D721Med (cell line): ENCODE results near the gene ZBTB33.

ENCODE experiments used
- DNase-seq: peaks from one replicate; pipeline ENCODE4 v3.0.0; 2011; ENCODE audit warnings: low spot score; ENCODE audit not compliant: insufficient read length
- FAIRE-seq: peaks from 2 replicates; lab custom pipeline; 2011; peaks lifted over from hg19 to GRCh38; lab: Jason Lieb, UNC
- TF ChIP-seq, protein P1 (sequence below): IDR thresholded peaks from 2 replicates; pipeline ENCODE4 v1.5.1; 2012; ENCODE audit warnings: mild to moderate bottlenecking, control low read depth; ENCODE audit not compliant: insufficient read depth; ENCODE audit errors: missing control alignments

The ZBTB33 gene

DNA sequence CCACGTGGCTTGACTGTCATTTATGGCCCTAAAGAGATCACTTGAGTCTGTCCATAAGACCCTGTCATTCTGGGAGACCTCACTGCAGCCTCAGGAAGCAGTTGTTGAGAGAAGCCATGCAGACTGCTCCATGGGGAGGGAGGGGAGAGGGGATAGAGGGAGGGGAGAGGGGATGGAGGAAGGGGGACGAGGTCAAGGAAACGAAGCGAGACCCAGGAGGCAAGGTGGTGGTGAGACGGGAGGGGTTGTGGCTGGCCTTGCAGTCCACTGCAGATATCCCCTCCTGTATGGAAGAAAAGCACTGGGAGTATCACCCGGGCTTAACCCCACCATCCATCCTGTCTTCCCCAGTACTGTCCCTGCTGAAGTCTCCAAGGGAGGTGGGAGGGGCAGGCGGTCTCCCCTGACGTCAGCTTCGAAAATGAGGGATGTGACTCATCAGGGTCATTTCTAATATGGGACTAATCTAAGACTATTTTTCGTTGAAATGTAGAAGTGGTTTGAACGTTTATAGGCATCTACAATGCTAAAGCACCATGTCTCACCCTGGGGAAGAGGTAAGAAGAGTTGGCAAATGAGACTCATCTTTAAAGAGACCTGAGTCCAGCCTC is 55.0 kb downstream of the ZBTB33 start:
- DNase-seq: no peak
- FAIRE-seq: no peak
- TF ChIP-seq, protein P1, sequence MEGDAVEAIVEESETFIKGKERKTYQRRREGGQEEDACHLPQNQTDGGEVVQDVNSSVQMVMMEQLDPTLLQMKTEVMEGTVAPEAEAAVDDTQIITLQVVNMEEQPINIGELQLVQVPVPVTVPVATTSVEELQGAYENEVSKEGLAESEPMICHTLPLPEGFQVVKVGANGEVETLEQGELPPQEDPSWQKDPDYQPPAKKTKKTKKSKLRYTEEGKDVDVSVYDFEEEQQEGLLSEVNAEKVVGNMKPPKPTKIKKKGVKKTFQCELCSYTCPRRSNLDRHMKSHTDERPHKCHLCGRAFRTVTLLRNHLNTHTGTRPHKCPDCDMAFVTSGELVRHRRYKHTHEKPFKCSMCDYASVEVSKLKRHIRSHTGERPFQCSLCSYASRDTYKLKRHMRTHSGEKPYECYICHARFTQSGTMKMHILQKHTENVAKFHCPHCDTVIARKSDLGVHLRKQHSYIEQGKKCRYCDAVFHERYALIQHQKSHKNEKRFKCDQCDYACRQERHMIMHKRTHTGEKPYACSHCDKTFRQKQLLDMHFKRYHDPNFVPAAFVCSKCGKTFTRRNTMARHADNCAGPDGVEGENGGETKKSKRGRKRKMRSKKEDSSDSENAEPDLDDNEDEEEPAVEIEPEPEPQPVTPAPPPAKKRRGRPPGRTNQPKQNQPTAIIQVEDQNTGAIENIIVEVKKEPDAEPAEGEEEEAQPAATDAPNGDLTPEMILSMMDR: no peak

GRCh38 chrX:120306630-120307029 is 56.0 kb downstream of the ZBTB33 start:
- TF ChIP-seq, protein P1: no peak
- FAIRE-seq: no peak
- DNase-seq: no peak
